ENCODE data around the gene GATA6.
"Not testable (repeated sequence)": the region's sequence is repeated elsewhere in the genome, so short reads cannot be mapped to it uniquely, and the experiment has no call there.

Gene GATA6

GRCh38 chr18:22184573-22184972 is 15.2 kb downstream of the GATA6 start:
- not testable (repeated sequence) for DNase-seq

- DNase-seq: no peak
These were observed 15.9 kb downstream of the GATA6 start for GRCh38 chr18:22185273-22185672.

- no peak for DNase-seq
These were observed 16.5 kb downstream of the GATA6 start for GRCh38 chr18:22185771-22186386.

- no peak for DNase-seq
These were observed 17.1 kb downstream of the GATA6 start for GRCh38 chr18:22186484-22186971.

GRCh38 chr18:22188559-22189267 is 19.3 kb downstream of the GATA6 start:
- no peak for DNase-seq

- DNase-seq: no peak
These were observed 20.2 kb downstream of the GATA6 start for GRCh38 chr18:22189449-22190166.

- DNase-seq: no peak
These were observed 21.9 kb downstream of the GATA6 start for GRCh38 chr18:22191346-22191695.

- DNase-seq: no peak
These were observed 22.5 kb downstream of the GATA6 start for GRCh38 chr18:22191923-22192322.

- DNase-seq: no peak
These were observed 24.1 kb downstream of the GATA6 start for GRCh38 chr18:22193466-22193865.

- DNase-seq: no peak
These were observed 24.8 kb downstream of the GATA6 start for GRCh38 chr18:22194151-22194598.

GRCh38 chr18:22195052-22195451 is 25.7 kb downstream of the GATA6 start:
- no peak for DNase-seq

GRCh38 chr18:22196943-22197342 is 27.6 kb downstream of the GATA6 start:
- DNase-seq: not testable (repeated sequence)

GRCh38 chr18:22197668-22198067 is 28.3 kb downstream of the GATA6 start:
- no peak for DNase-seq

GRCh38 chr18:22198163-22198562 is 28.8 kb downstream of the GATA6 start:
- DNase-seq: no peak

GRCh38 chr18:22199005-22199404 is 29.6 kb downstream of the GATA6 start:
- no peak for DNase-seq

GRCh38 chr18:22200611-22201225 is 31.3 kb downstream of the GATA6 start:
- no peak for DNase-seq

GRCh38 chr18:22203035-22203434 is 33.6 kb downstream of the GATA6 start:
- DNase-seq: no peak

GRCh38 chr18:22203536-22204213 is 34.3 kb downstream of the GATA6 start:
- no peak for DNase-seq

- no peak for DNase-seq
These were observed 34.8 kb downstream of the GATA6 start for GRCh38 chr18:22204214-22204536.

GRCh38 chr18:22204996-22205395 is 35.6 kb downstream of the GATA6 start:
- DNase-seq: no peak

GRCh38 chr18:22207021-22207758 is 37.8 kb downstream of the GATA6 start:
- DNase-seq: no peak

- no peak for DNase-seq
These were observed 40.9 kb downstream of the GATA6 start for GRCh38 chr18:22210311-22210754.

All from CD4-positive, alpha-beta T cell treated with Interleukin-17A for 4 hours (primary cell).